NCI-H446 (cell line): ENCODE results near the gene FBXO2.
A peak's percentile ranks its signal among the peaks of the same experiment; 100 is the strongest.

Experiments
- DNase-seq, 2 experiments: peaks; one replicate each; lab custom pipeline; 2025; lab: John Stamatoyannopoulos, UW

FBXO2 gene

DNA sequence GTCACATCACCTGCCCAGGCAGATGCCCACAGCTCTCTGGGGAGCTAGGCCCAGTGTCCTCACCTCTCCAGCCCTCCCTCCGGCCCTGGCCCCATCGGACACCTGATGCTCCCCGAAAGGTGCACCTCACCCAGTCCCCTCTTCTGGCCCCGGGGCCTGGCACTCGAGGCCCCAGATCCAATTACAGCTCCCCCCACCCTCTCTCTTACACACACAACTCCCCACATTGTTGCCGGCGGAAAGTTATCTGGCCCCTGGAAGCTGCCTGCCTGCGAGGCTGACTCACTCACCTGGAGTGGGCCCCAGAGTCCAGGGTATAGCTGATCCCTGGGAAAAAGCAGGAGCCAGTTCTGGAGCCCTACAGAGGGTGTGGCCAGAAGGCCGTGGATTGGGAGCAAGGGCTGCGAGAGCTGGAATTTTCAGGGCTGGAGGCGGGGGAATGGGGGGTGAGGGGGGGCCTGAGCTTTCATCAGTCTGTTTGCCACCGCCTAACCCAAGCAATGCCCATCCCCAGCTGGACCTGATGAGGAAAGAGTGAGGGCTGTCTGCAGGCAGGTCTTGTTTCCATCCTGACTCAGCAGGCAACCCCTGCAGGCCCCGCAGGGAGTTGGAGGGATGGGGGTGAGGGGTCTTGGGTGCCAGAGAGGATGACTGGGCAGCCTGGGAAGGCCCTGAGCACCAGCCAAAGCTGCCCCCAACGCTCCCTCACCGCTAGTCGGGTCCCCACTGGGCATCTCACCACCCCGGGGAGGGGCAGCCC is 948 bp downstream of the FBXO2 start:
- no peak for DNase-seq

DNA sequence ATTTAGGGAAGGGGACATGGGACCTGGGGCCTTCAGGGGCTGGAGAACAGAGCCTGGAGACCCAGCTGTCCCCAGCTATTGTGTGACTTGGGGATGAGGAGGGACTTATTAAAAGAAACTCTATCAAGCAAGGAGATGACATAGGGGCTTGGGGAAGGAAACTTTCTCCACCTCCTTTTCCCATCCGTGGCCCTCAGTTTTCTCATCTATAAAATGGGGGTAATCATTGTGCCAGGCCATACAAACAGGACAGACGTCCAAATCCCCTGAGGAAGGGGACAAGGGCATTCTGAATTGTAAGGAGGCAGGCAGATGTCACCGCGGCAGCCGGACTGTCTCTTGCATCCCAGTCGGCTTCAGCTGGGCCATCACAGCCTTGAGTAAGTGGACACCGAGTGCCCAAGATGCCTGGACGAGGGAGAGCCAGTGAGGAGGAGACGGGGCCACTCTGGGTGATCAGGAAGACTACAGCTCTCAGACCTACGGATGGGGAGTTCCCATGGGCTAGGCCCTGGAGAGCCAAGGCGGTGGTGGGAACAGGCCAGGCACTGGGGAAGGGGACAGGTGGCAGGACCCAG is 1.9 kb downstream of the FBXO2 start:
- DNase-seq, result no peak

DNA sequence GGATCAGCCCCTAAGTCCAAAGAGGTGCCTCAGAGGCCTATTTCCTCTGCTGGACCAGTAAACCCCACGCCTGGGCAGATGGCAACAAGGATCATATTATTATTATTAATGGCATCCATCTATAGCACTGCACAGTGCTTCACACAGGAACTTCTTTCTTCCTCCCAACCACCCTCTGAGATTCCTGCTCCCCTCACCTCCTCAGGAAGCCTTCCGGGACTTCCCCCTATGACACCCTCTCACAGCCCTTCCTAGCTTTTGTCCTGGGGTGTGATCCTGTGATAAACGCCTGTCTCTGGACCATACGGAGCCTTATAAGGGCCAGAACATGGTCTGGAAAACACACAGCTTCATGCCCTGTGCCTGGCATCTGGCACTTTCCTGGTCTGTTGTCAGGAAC is 3.2 kb downstream of the FBXO2 start:
- no peak for DNase-seq

DNA sequence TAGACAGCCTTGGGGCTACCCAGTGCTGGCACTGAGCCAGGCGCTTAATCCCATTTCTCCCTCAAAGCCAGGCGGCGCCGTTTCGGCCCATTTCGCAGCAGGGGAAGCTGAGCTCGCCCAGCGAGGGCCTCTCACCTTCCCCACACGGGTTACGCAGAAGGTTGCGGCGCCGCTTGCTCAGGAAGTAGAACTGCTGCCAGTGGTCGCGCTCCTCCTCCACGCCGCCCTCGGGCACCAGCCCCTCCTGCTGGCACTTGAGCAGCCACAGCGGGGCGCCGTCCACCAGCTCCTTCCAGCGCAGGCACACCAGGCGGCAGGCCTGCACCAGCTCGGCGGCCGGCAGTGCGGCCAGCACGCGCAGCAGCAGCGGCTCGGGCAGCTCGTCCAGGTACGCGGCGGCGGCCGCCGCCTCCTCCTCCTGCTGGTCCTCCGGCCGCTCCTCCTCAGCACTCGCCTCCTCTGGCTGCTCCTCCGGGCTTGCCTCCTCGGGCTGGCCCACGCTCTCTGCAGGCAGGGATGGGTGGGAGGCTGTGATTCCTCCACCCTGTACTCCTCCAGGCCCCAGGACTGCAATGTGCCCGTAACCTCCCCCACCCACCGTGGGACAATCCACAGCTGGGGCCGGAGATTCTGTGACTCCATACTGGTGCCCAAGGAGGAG is 3.8 kb downstream of the FBXO2 start:
- DNase-seq, result no peak

DNA sequence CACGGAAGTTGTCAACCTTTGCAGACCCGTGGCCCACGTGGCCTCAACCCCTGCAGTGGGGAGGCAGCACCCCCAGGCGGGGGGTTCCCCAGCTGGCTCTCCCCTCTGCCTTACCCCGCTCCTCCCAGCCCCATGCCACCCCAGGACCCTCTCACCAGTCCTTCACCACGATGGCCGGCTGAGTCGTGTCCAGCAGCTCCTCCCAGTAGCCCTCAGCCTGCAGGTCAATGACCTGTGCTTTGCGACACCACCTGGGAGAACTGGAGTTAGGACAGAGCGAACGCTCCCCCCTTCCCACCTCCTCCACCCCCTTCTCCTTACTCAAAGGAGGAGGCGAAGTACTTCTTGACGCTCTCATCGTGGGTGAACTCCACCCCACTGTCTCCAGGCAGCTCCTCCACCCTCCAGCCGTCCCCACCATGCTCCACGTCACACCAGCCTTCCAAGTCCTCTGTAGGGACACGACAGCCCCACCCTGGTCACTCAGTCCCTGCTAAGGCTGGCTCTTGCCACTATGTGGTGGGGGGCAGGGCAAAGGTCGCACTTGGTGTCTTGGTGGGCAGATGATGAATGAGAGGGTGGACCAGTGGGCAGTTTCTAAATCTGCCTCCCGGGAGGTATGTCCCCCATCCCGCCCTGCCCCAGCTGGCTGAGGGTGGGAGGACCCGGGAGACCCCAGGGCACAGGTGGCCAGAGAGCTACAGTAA is 4.5 kb downstream of the FBXO2 start:
- DNase-seq, result no peak

DNA sequence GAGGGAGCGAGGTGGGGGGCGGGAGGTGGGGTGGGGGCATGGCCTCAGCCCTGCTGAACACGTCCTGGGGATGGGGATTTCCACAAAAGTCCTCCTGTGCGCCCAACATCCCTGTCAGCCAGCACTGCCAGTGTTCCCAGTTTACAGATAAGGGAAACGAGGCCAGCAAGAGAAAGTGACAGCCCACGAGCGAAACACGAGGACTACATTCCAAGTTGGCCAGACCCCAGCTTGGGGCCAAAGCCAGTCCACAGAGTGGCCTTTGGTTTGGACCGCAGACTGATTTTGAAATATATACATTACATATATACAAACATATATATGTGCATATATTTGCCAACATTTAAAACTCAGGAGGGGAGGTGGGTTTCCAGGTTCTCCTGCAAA is 5.0 kb downstream of the FBXO2 start:
- no peak for DNase-seq

DNA sequence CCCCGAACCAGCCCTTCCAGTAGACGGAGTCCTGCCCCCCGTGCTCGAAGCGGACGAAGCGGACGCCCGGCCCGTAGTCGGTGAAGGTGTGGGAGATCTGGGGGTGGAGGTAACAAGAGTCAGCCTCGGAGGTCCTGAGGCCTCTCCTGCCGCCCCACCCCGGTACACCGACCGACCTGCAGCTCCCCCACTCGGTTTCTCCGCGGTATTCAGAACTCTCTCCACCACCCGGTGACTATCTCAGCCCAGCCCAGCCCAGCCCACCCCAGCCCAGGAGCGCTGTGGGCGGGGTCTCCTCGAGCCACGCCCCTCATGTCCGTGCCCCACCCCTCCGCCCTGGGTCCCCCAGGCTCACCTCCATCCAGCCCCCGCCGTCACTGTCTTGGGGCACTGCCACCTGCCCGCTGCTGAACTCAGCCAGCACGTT is 5.5 kb downstream of the FBXO2 start:
- no peak for DNase-seq

DNA sequence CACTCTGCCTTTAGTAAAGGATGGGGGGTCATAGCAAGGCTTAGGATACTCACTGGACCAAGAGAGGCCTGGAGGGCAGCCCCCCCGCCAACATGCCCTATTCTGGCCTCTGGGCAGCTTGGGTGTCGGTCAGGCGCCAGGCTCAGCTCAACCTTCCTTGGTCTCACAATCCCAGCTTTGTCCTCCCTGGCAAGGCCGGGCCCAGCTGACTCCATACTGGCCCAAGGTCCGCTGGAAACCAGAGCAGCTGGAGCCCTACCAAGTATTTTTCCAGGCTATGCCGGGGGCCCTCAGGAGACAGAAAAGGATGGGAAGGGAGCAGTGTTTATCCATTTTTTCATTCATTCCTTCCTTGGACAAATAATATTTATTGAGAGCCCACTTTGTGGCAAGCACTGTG is 6.2 kb downstream of the FBXO2 start:
- no peak for DNase-seq

DNA sequence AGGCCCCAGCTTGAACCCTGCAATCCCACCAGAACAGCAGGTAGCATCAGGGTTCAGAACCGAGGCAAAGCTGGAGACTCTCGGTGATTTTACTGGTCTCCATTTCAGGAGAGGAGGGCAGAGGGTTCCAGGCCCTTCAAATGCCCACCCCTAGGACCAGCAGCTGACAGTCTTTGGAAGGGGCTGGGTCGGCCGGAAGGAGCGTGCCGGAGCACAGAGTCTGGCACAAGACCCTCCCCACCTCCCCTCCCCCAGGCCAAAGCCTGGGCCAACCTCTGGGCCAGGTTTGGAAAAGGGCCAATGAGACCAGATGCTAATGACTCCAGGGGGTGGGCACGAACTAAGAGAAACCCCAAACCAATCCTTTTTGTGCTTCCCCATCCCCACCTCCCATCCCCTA is 6.9 kb downstream of the FBXO2 start:
- DNase-seq, result no peak

DNA sequence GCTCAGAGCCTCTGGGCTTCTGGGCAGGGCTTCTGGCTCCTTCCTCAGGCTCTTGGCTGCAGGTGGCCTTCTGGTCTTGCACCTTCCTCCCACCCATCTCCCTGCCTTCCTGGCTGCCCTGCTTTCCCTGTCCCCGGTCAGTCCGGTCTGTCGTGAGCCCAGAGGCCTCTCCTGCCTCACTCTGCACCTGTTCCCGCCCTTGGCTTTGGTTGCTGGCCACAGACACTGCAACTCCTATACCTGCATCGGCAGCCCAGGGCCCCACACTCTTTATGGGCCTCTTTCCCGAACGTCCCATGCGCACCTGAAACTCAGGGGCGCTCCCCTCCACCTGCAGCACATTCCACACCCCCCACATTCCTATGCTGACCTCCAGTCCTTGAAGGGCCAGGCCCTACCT is 7.9 kb downstream of the FBXO2 start:
- DNase-seq, result no peak

DNA sequence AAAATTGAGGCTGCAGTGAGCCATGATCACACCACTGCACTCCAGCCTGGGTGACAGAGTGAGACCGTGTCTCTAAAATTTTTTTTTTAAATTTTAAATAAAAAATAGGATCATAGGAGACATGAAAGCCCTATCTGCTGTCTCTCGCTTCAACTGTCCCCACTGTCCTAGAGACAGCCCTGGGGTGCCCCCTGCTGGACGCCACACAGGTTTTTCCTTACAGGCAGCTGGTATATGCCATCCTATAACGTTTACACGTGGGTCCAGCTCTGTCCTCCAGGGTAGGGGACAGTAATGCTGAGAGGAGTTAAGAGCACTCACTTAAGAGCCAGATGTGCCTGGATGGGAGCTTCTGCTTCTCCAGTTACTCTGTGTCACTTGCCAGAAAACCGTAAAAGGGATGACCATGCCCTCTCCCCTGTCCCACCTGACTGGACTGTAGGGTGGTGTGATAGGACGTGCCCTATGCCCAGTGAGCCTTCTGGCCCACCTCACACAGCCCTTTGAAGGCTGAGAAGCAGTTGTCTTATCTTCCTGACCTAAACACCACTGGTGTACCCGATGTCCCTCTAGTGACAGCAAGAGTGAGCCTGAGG is 8.5 kb downstream of the FBXO2 start:
- DNase-seq, result peak; percentile 81 to 91

DNA sequence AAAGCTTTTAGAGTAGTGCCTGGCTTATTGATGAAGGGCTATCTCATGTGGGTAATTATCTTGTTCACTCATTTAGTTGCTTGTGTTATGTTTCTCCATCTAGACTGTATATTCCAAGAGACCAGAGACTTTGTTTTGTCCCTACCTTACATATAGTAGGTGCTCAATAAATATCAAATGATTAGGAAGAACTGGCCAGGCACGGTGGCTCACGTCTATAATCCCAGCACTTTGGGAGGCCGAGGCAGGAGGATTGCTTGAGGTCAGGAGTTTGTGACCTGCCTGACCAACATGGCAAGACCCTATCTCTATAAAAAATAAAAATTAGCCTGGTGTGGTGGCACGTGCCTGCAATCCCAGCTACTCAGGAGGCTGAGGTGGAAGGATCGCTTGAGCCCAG is 9.0 kb downstream of the FBXO2 start:
- no peak for DNase-seq

DNA sequence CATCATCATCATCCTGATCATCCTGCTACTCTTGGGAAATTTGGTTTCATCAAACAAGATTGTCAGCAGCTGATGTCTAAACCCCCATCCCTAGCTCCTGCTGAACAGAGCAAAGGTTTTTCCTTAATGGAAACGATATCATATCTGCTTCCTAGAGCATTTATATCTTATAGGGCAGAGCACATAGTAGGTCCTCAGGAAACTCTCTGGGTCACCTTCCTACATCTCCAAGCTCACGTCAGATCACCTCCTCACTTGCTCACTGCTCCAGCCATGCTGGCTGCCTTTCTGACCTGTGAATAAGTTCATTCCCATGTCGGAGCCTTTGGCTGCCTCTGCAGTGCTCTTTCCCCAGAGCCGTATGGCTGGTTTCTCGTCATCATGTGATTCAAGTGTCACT is 10.4 kb downstream of the FBXO2 start:
- no peak for DNase-seq

DNA sequence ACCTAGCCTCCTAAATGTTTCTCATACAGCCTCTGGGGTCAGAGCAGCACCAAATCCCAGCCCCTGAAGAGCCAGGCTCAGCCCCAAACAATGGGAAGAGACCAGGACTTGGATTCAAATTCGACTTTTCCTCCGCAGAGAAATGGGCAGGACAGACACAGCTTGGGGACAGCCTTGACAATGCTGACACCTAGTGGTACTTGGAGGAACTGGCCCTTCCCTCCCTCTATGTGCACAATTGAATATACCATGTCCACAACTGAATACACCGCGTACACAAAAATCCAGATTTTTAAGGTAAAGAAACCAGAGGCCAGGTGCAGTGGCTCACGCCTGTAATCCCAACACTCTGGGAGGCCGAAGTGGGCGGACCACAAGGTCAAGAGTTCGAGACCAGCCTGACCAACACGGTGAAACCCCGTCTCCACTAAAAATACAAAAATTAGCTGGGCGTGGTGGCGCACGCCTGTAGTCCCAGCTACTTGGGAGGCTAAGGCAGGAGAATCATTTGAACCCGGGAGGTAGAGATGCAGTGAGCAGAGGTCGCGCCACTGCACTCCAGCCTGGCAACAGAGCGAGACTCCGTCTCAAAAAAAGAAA is 11.7 kb downstream of the FBXO2 start:
- DNase-seq, result peak; percentile 58 to 82

DNA sequence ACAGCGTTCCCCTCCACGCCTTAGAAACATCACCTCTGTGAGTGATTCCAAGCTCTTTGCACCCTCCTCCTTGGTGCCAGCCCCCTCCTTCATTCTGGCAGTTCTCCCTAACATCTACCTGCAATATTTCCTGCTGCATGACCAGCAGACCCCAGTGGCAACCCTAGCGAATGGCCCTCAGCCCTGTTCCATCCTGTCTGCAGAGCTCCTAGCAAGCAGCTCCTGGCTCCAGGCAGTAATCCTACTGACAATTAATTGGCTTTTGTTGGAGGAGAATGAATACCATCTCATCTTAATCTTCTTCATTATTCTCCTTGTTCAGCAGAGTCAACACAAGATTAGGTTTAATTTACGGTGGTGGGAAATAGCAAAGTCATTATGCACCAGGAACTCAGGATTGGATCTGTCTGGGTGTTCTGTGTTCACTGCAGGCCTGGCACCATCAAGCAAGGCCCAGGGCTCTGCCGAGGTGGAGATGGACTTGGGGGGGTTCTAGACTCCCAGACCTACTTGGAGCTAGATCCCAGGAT is 12.4 kb downstream of the FBXO2 start:
- DNase-seq, result no peak

DNA sequence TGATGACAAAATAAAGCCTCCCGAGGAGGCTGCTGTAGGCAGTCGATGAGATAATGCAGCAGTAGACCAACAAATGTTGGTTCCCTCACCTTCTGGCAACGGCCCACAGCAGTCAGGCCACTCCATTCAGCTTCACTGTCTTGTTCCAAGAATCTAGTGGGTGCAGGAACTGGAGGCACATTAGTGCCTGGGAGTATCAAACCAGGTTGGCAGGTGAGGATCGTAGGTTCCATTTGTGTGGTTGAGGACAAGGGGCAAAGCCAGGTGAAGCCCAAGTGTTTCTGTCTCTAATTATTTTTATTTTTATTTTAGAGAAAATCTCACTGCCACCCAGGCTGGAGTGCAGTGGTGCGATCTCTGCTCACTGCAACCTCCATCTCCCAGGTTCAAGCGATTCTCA is 13.3 kb downstream of the FBXO2 start:
- no peak for DNase-seq

DNA sequence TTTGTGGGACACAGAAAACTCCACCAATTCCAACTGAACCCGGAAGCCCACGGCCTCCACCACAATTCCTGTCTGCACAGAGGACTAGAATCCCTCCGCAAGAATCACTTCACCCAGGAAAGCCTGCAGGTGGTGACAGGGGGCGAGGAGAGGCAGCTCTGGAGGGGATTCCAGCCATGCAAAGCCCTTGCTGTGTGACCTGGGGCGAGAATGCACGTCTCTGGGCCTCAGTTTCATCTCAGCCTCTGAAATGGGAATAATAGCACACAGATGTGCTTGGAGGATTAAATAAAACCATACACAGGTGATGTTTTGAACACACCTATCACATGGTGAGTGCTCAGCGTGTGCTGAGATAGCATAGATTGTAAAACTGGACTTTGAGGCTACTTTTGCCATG is 14.1 kb downstream of the FBXO2 start:
- DNase-seq, result no peak

DNA sequence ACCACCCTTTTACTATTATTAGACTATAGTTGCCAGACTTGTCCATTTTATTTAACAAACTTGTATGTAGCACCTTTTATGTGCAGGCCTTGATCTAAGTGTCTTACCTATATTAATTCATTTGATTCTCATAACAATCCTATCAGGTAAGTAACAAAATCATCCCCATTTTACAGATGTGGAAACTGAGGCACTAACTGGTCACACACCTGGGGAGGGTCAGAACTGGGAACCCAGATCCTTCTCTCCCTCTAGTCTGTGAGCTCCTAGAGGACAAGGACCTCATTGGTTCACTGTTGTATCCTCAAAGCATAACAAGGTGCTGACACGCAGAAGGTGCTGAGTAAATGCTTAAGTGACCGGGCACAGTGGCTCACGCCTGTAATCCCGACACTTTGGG is 14.9 kb downstream of the FBXO2 start:
- DNase-seq, result no peak

DNA sequence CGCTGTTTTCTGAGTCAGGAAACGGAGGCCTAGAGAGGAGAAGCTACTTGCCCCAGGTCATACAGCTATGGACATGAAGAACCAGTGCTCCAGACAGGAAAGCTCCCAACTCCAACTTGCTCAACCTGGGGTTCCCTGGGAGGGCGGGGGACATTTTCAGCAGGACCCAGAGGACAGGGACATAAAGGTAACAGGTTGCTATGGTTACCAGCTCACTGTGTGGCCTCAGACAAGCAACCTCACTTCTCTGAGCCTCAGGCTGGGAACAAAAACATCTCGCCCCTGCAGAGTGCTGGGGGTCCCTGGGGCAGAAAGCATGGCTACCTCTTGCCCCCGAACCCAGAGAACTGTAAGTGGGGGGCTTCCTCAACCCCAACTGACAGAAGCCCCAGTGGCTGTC is 16.1 kb downstream of the FBXO2 start:
- no peak for DNase-seq

DNA sequence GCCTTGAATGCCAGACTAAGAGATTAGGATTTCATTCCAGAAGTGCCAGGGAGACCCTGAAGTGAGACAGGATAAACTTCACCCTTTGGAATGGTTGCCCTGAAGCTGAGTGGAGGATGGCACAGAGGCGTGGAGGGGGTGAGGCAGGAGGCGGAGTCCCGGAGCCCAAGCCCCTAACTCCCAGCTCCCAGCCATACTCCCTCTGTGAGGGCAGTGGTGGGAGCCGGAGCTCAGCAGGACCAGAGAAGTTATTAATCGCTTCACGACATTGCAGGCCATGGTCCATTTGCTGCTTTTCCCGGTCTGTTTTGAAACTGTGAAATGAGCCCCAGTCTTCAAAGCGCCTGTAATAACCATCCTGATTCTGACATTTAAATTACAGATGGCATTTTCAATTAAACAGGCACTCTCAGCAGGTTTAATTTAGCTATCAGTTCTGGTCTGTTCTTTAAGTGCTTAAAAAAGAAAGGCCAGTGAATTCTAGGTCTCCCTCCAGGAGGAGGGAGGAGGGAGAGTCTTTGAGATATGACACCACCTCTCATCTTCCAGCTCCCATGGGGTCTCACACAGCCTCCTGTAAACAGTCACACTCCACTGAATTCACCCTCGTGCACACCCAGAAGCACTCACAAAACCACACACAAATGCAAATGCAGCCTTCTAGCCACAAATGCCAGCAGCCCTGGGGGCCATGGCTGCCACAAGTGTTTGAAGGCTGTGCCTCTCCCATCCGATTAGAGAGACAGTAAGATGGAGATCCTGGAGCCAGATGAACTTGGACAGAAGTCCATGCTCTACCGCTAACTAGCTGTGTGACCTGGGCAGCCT is 19.6 kb downstream of the FBXO2 start:
- no peak for DNase-seq
